Measurements from ENCODE around the gene CFL1.
"Not testable (repeated sequence)": the region's sequence is repeated elsewhere in the genome, so short reads cannot be mapped to it uniquely, and the experiment has no call there.

Gene CFL1

DNA sequence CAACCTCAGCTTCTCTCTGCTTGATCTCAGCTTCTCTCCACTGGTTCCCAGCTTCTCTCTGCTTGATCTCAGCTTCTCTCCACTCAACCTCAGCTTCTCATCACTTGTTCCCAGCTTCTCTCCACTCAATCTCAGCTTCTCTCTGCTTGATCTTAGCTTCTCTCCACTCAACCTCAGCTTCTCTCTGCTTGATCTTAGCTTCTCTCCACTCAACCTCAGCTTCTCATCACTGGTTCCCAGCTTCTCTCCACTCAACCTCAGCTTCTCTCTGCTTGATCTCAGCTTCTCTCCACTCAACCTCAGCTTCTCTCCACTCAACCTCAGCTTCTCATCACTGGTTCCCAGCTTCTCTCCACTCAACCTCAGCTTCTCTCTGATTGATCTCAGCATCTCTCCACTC is 25.7 kb downstream of the CFL1 start:
- not testable (repeated sequence) for H3K4me3 ChIP-seq (ENCODE audit: insufficient read depth, low read depth, low read length); H3K4me1 ChIP-seq (ENCODE audit: control insufficient read depth, insufficient read depth, low read length); H3K27ac ChIP-seq (ENCODE audit: insufficient read depth, low read depth, low read length, poor library complexity, severe bottlenecking); H3K9me3 ChIP-seq (ENCODE audit: control insufficient read depth, low read length); H3K36me3 ChIP-seq (ENCODE audit: control insufficient read depth, insufficient read depth, low read length)
- H3K27me3 ChIP-seq (ENCODE audit: control insufficient read depth, insufficient read depth, low read length, poor library complexity, severe bottlenecking) = peaks cover 11% of the 10 kb centered on the region

DNA sequence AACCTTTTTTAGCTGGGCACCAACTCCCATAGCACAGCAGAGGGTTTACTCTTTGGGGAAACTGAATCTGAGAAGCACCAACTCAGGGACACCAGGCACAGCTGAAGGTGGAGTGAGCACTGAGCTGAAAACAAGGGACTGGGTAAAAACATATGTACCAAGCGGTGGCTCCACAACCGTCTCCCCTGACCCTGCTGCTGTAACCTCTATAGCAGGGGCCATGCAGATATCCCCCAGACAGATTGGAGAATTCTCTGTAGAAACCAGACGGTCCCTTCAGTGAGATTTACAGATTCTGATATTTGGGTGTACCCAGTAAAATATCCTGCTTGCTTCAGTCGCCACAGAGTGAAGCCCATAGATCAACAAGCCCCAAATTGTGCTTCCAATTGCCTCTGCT is 28.5 kb downstream of the CFL1 start:
- H3K36me3 ChIP-seq (ENCODE audit: control insufficient read depth, insufficient read depth, low read length) = no peaks in the 10 kb centered on the region
- WGBS, 2 experiments = 72 to 75% methylated on average over 4 of the region's 4 CpGs
- H3K27ac ChIP-seq (ENCODE audit: insufficient read depth, low read depth, low read length, poor library complexity, severe bottlenecking) = no peak overlapping the region

DNA sequence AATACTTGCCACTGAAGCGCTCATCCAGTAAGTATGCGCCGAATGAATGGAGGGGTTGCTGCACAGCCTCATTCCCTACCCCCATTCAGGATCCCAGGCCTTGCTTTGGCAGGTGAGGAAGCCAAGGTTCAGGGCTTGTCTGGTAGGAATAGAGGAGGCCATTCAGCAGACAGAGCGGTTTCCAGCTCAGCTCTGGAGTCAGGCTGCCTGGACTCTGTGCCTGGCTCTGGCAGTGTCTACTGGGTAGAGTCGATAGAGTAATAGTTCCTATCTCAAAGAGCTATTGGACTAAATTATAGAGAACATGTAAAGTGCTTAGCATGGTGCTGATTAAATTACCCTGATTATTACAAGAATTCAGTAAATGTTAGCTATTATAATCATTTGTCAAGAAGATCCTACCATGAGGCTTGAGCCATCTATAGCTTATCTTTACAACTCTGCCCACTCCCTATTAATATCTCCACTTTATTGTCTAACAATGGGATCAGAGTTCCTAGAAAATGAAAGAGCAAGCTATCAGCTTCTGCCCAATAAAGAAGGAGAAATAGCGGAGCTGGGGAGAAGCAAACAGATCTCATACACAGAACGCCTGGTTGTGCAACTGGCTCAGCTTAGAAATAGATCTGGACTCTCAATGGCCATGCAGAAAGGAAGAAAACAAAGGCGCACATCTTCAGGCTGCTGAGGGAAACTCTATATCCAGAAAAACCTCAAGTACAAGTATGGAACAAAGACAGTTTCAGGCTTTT is 30.8 kb downstream of the CFL1 start:
- Histone ChIP-seq H3K4me1 (ENCODE audit: control insufficient read depth, insufficient read depth, low read length) (no peaks in the 10 kb centered on the region), H3K4me3 (ENCODE audit: insufficient read depth, low read depth, low read length) (no peak overlapping the region), H3K36me3 (ENCODE audit: control insufficient read depth, insufficient read depth, low read length) (no peaks in the 10 kb centered on the region), H3K9me3 (ENCODE audit: control insufficient read depth, low read length) (no peaks in the 10 kb centered on the region), H3K27ac (ENCODE audit: insufficient read depth, low read depth, low read length, poor library complexity, severe bottlenecking) (no peak overlapping the region), H3K27me3 (ENCODE audit: control insufficient read depth, insufficient read depth, low read length, poor library complexity, severe bottlenecking) (peaks cover under 1% of the 10 kb centered on the region)
- WGBS, 2 experiments = 94 to 96% methylated on average over 8 of the region's 8 CpGs

More for the DNA sequence above, 28.5 kb downstream of the CFL1 start:
- no peaks in the 10 kb centered on the region for H3K9me3 ChIP-seq (ENCODE audit: control insufficient read depth, low read length)
- no peak overlapping the region for H3K4me3 ChIP-seq (ENCODE audit: insufficient read depth, low read depth, low read length)
- peaks cover 9% of the 10 kb centered on the region for H3K4me1 ChIP-seq (ENCODE audit: control insufficient read depth, insufficient read depth, low read length)
- H3K27me3 ChIP-seq (ENCODE audit: control insufficient read depth, insufficient read depth, low read length, poor library complexity, severe bottlenecking) = peaks cover 11% of the 10 kb centered on the region

DNA sequence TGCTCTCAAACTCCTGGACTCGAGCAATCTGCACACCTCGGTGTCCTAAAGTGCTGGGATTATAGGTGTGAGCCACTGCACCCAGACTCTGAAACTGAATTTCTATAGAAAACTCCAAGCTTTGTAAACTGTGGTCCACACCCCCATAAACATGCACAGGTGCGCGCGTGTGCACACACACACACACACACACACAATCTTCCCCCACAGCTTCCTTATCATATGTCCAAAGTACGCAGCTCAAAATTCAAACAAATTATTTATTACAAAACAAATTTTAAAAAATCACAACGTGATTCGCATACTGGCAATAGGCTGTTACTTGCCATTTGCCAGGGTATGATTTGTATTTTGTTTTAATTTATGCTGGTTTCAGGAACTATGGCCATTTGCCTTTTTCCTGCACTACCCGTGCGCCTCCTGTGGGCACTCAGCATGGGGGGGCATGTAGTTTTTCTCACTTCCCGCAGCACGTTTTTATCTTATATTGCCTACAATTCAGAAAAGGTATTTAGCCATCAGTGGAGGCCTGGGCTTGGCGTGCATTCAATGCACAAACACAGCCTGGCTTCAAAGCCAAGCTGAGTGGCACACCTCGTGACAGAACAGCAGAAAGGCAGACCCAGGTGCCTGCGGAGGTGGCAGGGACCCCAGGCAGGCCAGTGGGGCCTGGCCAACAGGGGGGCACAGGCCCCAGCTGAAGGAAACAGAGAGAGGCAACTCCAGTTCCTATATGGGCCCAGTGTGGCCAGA is 35.0 kb downstream of the CFL1 start:
- Histone ChIP-seq H3K4me3 (ENCODE audit: insufficient read depth, low read depth, low read length) (no peak overlapping the region), H3K27me3 (ENCODE audit: control insufficient read depth, insufficient read depth, low read length, poor library complexity, severe bottlenecking) (peaks cover under 1% of the 10 kb centered on the region), H3K27ac (ENCODE audit: insufficient read depth, low read depth, low read length, poor library complexity, severe bottlenecking) (no peak overlapping the region), H3K9me3 (ENCODE audit: control insufficient read depth, low read length) (no peaks in the 10 kb centered on the region), H3K36me3 (ENCODE audit: control insufficient read depth, insufficient read depth, low read length) (no peaks in the 10 kb centered on the region), H3K4me1 (ENCODE audit: control insufficient read depth, insufficient read depth, low read length) (no peaks in the 10 kb centered on the region)
- WGBS, 2 experiments = 87 to 91% methylated on average over 15 of the region's 15 CpGs

DNA sequence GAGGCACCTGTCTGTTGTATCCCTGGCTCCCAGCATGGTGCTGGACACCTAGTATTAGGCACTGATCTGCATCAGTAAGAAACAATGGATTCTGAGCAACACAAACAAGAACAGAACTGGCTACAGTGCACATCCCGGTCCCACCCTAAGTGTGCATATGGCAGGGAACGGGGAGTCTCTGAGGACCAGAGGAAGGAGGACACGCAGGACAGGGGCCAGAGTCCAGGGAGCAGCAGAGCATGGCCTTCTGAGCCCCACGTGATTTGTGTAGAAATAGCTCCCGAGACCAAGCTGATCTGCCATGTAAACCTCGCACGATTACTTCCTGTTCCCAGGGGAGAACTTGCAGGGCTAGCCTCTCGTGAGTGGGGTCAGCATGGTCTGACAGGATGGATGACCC is 36.9 kb downstream of the CFL1 start:
- H3K36me3 ChIP-seq (ENCODE audit: control insufficient read depth, insufficient read depth, low read length) = no peaks in the 10 kb centered on the region
- H3K27me3 ChIP-seq (ENCODE audit: control insufficient read depth, insufficient read depth, low read length, poor library complexity, severe bottlenecking) = peaks cover 14% of the 10 kb centered on the region
- H3K4me3 ChIP-seq (ENCODE audit: insufficient read depth, low read depth, low read length) = no peak overlapping the region
- no peaks in the 10 kb centered on the region for H3K9me3 ChIP-seq (ENCODE audit: control insufficient read depth, low read length)
- H3K27ac ChIP-seq (ENCODE audit: insufficient read depth, low read depth, low read length, poor library complexity, severe bottlenecking) = no peak overlapping the region
- H3K4me1 ChIP-seq (ENCODE audit: control insufficient read depth, insufficient read depth, low read length) = no peaks in the 10 kb centered on the region
- WGBS, 2 experiments = 83 to 85% methylated on average over 8 of the region's 8 CpGs

DNA sequence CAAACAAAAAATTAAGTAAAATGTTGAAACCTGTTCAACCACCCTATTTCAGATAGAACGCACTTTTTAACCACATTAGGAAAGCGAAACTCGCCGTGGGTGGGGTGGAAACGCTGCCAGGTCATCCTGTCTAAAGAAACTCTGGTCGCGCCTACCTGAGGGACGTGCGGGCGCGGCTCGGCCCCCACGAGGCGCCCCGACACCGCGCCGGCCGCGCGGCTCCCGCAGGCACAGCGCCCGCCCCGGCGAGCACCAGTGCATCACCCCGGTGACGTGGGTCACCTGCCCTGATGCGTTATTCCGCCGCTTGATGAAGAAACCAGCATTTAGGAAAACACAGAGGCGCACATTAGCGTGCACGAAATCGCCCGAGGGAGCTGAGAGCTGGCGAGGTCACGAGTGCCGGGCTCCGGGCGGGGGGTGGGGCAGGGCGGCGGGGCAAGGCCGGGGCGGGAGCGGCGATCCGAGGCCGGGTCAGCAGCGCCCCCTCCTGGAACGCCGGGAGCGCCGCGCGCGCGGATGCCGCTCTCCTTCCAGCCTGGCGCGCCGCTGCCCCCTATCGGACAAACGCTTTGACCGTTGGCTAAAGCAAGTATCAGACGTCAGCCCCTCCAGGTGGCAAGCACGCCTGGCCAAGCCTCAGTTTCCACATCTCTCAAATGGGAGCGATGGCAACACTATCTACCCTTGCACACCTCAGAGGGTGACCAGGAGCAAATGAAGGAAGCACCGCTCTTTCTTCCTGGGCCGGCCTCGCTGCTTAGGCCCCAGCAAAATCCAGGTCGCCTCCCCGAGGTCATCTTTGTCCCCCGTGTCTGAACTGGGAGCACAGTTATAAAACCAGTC is 39.9 kb downstream of the CFL1 start:
- 9 to 10% methylated on average over 74 of the region's 74 CpGs for WGBS, 2 experiments
- Histone ChIP-seq H3K36me3 (ENCODE audit: control insufficient read depth, insufficient read depth, low read length) (no peaks in the 10 kb centered on the region), H3K9me3 (ENCODE audit: control insufficient read depth, low read length) (no peaks in the 10 kb centered on the region), H3K27me3 (ENCODE audit: control insufficient read depth, insufficient read depth, low read length, poor library complexity, severe bottlenecking) (peaks cover 14% of the 10 kb centered on the region), H3K4me1 (ENCODE audit: control insufficient read depth, insufficient read depth, low read length) (no peaks in the 10 kb centered on the region), H3K27ac (ENCODE audit: insufficient read depth, low read depth, low read length, poor library complexity, severe bottlenecking) (no peak overlapping the region), H3K4me3 (ENCODE audit: insufficient read depth, low read depth, low read length) (peak overlapping the region; percentile 55)

DNA sequence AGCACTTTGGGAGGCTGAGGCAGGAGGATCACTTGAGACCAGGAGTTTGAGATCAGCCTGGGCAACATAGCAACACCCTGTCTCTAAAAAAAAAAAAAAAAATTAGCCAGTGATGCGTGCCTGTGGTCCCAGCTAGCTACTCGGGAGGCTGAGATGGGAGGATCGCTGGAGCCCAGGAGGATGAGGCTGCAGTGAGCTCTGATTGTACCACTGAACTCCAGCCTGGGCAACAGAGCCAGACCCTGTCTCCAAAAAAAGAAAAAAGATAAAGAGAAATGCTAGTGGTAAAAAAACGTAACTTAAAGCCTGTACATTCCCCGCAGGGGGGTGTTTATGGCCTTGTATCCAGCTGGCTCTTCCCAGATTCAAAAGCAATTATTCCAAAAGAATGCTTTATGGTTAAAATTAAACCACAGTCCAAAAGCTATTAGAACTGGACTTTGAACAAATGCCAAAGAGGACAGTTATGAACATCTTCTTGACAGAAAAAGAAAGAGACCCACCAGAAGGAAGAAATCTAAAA is 40.6 kb downstream of the CFL1 start:
- Histone ChIP-seq H3K4me1 (ENCODE audit: control insufficient read depth, insufficient read depth, low read length) (no peaks in the 10 kb centered on the region), H3K27me3 (ENCODE audit: control insufficient read depth, insufficient read depth, low read length, poor library complexity, severe bottlenecking) (peaks cover 14% of the 10 kb centered on the region), H3K27ac (ENCODE audit: insufficient read depth, low read depth, low read length, poor library complexity, severe bottlenecking) (no peak overlapping the region), H3K36me3 (ENCODE audit: control insufficient read depth, insufficient read depth, low read length) (no peaks in the 10 kb centered on the region), H3K9me3 (ENCODE audit: control insufficient read depth, low read length) (no peaks in the 10 kb centered on the region), H3K4me3 (ENCODE audit: insufficient read depth, low read depth, low read length) (peak overlapping the region; percentile 55)
- WGBS, 2 experiments = 79 to 80% methylated on average over 5 of the region's 5 CpGs

DNA sequence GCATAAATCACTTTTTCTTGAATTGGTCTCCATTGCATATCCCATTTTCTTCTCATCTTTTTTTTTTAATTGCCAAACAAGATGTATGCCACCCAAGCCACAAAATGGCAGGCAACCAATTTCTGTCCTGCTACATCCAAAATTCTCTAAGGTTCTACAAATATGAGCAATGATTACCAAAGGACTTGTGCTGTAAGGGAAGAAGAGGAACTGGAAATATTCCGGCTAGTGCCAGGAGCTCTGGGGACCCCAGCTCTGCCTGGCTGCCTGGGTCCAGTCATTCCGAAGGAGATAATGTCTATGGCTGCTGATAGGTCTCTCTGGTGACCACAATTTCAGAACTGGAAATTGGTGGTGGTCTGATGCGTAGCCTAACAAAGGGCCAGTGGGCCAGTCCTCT is 41.3 kb downstream of the CFL1 start:
- Histone ChIP-seq H3K36me3 (ENCODE audit: control insufficient read depth, insufficient read depth, low read length) (no peaks in the 10 kb centered on the region), H3K9me3 (ENCODE audit: control insufficient read depth, low read length) (no peaks in the 10 kb centered on the region), H3K4me1 (ENCODE audit: control insufficient read depth, insufficient read depth, low read length) (no peaks in the 10 kb centered on the region), H3K27me3 (ENCODE audit: control insufficient read depth, insufficient read depth, low read length, poor library complexity, severe bottlenecking) (peaks cover 14% of the 10 kb centered on the region), H3K4me3 (ENCODE audit: insufficient read depth, low read depth, low read length) (no peak overlapping the region), H3K27ac (ENCODE audit: insufficient read depth, low read depth, low read length, poor library complexity, severe bottlenecking) (no peak overlapping the region)
- 95 to 96% methylated on average over 3 of the region's 3 CpGs for WGBS, 2 experiments

DNA sequence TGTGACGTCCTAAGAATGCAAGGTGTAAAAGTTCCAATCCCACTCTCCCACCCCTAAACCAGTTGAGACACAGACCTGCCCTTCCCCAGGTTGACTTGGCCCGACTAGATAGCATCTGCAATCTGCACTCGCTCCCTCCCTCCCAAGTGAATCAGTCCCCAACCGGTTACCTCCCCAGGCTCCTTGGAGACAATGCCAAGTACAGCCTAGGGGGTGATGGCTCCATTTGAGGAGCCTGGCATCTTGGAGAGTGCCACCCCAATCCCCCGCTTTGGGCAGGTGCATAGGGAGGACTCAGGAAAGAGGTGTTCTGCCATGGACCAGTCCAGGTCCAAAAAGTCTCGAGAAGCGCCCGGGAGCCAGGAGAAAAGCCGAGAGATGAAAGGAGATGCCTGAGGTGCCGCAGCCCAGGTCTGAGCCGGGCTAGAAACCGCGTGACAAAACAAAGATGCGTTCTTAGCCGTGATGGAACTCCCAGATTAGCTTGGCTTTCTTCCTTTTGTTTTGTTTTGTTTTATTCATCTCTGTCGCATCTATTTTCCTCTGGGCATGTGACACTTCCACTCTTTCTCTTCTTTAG is 42.9 kb downstream of the CFL1 start:
- H3K27me3 ChIP-seq (ENCODE audit: control insufficient read depth, insufficient read depth, low read length, poor library complexity, severe bottlenecking) = peaks cover 14% of the 10 kb centered on the region
- H3K9me3 ChIP-seq (ENCODE audit: control insufficient read depth, low read length) = no peaks in the 10 kb centered on the region
- H3K4me1 ChIP-seq (ENCODE audit: control insufficient read depth, insufficient read depth, low read length) = no peaks in the 10 kb centered on the region
- 89 to 93% methylated on average over 16 of the region's 16 CpGs for WGBS, 2 experiments
- H3K27ac ChIP-seq (ENCODE audit: insufficient read depth, low read depth, low read length, poor library complexity, severe bottlenecking) = no peak overlapping the region
- H3K4me3 ChIP-seq (ENCODE audit: insufficient read depth, low read depth, low read length) = no peak overlapping the region
- no peaks in the 10 kb centered on the region for H3K36me3 ChIP-seq (ENCODE audit: control insufficient read depth, insufficient read depth, low read length)
